Measurements from ENCODE around the gene CCL22.

The CCL22 gene

GRCh38 chr16:57364143-57364542, 5.6 kb downstream of the CCL22 start:
- Histone ChIP-seq H3K9ac (ENCODE audit: low read length) (no peak overlapping the region), H3K4me2 (ENCODE audit: low read length) (no peak overlapping the region), H3K27ac (ENCODE audit: low read length) (no peak overlapping the region), H3K36me3 (replicated peaks; ENCODE audit: low read depth, low read length) (peaks cover 45% of the 10 kb centered on the region), H3K4me1 (ENCODE audit: low read length) (peaks cover 32% of the 10 kb centered on the region), H3K27me3 (ENCODE audit: low read depth, low read length) (no peaks in the 10 kb centered on the region), H3K9me3 (ENCODE audit: insufficient read depth, low read length) (no peaks in the 10 kb centered on the region), H3K4me3 (ENCODE audit: low read length) (no peak overlapping the region), H4K20me1 (ENCODE audit: insufficient read depth, low read length) (peaks cover 27% of the 10 kb centered on the region), H3K79me2 (ENCODE audit: low read length) (peaks cover 27% of the 10 kb centered on the region), H2AFZ (ENCODE audit: low read depth, low read length) (no peak overlapping the region)
- no peak for TF ChIP-seq EZH2phosphoT487 (IDR thresholded peaks at IDR 0.05; ENCODE audit: low read depth)
- no peak for TF ChIP-seq CTCF (IDR thresholded peaks at IDR 0.05; ENCODE audit: low read depth, low read length)

- Histone ChIP-seq H3K4me2 (ENCODE audit: low read length) (no peak overlapping the region), H3K9ac (ENCODE audit: low read length) (no peak overlapping the region), H2AFZ (ENCODE audit: low read depth, low read length) (no peak overlapping the region), H3K9me3 (ENCODE audit: insufficient read depth, low read length) (no peaks in the 10 kb centered on the region), H3K36me3 (replicated peaks; ENCODE audit: low read depth, low read length) (peaks cover 30% of the 10 kb centered on the region), H3K4me3 (ENCODE audit: low read length) (no peak overlapping the region), H3K27ac (ENCODE audit: low read length) (0 out of 2 replicates have a peak overlapping the region, but pooled peaks have one; percentile 10), H3K79me2 (ENCODE audit: low read length) (peaks cover 7% of the 10 kb centered on the region), H4K20me1 (ENCODE audit: insufficient read depth, low read length) (peaks cover 19% of the 10 kb centered on the region), H3K4me1 (ENCODE audit: low read length) (peaks cover 22% of the 10 kb centered on the region), H3K27me3 (ENCODE audit: low read depth, low read length) (no peaks in the 10 kb centered on the region)
- TF ChIP-seq EZH2phosphoT487 (IDR thresholded peaks at IDR 0.05; ENCODE audit: low read depth): no peak
- no peak for TF ChIP-seq CTCF (IDR thresholded peaks at IDR 0.05; ENCODE audit: low read depth, low read length)
Measured at GRCh38 chr16:57366544-57367040, 8.0 kb downstream of the CCL22 start.

- Histone ChIP-seq H3K36me3 (replicated peaks; ENCODE audit: low read depth, low read length) (peaks cover 24% of the 10 kb centered on the region), H3K27me3 (ENCODE audit: low read depth, low read length) (no peaks in the 10 kb centered on the region), H3K4me1 (ENCODE audit: low read length) (peaks cover 22% of the 10 kb centered on the region), H3K9ac (ENCODE audit: low read length) (no peak overlapping the region), H3K9me3 (ENCODE audit: insufficient read depth, low read length) (no peaks in the 10 kb centered on the region), H2AFZ (ENCODE audit: low read depth, low read length) (no peak overlapping the region), H3K27ac (ENCODE audit: low read length) (no peak overlapping the region), H3K79me2 (ENCODE audit: low read length) (peaks cover 2% of the 10 kb centered on the region; the same call in 1 of the 2 replicates), H3K4me2 (ENCODE audit: low read length) (no peak overlapping the region), H4K20me1 (ENCODE audit: insufficient read depth, low read length) (peaks cover 13% of the 10 kb centered on the region), H3K4me3 (ENCODE audit: low read length) (no peak overlapping the region)
- TF ChIP-seq CTCF (IDR thresholded peaks at IDR 0.05; ENCODE audit: low read depth, low read length) (no peak), EZH2phosphoT487 (IDR thresholded peaks at IDR 0.05; ENCODE audit: low read depth) (no peak)
Measured at GRCh38 chr16:57367116-57367752, 8.7 kb downstream of the CCL22 start.

GRCh38 chr16:57371494-57372371, 13.2 kb downstream of the CCL22 start:
- Histone ChIP-seq H3K36me3 (replicated peaks; ENCODE audit: low read depth, low read length) (no peaks in the 10 kb centered on the region), H3K27ac (ENCODE audit: low read length) (peak overlapping the region; percentile 48; the same call in 1 of the 2 replicates), H3K9me3 (ENCODE audit: insufficient read depth, low read length) (no peaks in the 10 kb centered on the region), H3K9ac (ENCODE audit: low read length) (peak overlapping the region; percentile 70; the same call in 1 of the 2 replicates), H3K79me2 (ENCODE audit: low read length) (peaks cover 25% of the 10 kb centered on the region), H2AFZ (ENCODE audit: low read depth, low read length) (no peak overlapping the region), H3K4me3 (ENCODE audit: low read length) (peak overlapping the region; percentile 75), H3K4me1 (ENCODE audit: low read length) (peaks cover 63% of the 10 kb centered on the region), H4K20me1 (ENCODE audit: insufficient read depth, low read length) (no peaks in the 10 kb centered on the region), H3K27me3 (ENCODE audit: low read depth, low read length) (no peaks in the 10 kb centered on the region), H3K4me2 (ENCODE audit: low read length) (peak overlapping the region; percentile 90)
- TF ChIP-seq EZH2phosphoT487 (IDR thresholded peaks at IDR 0.05; ENCODE audit: low read depth) (no peak), CTCF (IDR thresholded peaks at IDR 0.05; ENCODE audit: low read depth, low read length) (no peak)
